Measurements from ENCODE around the gene XBP1.
"Not testable (repeated sequence)": the region's sequence is repeated elsewhere in the genome, so short reads cannot be mapped to it uniquely, and the experiment has no call there.

XBP1 gene

DNA sequence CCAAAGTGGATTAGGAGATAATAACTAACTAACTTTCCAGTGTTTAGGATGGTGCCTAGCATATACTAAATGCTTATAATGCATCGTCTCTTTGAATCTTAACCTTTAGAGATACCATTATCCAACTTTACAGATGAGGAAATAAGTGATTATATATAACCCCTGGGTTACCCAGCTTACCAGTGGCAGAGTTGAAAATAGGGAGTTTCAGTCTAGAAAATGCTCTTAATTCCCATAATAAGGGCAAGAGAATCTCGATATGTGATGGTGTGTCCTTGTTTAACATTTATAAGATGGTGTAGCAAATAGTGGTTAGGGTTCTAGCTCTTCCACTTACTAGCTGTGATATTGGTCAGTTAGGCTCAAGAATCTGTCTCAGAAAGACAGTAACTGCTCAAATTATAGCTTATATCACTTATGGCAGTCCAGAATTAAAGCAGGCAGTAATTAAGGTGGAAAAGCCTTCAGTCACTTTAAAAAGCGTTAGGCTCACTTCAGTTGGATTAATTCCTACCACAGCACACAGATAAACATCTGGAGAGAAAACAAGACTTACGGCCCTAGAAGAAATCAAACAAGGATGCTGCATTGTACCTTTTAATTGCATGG lies 6.3 kb downstream of the XBP1 start:
- in situ Hi-C loops (cut with MboI; ENCODE audit: low sequenced_read_pairs), result no loop called here

DNA sequence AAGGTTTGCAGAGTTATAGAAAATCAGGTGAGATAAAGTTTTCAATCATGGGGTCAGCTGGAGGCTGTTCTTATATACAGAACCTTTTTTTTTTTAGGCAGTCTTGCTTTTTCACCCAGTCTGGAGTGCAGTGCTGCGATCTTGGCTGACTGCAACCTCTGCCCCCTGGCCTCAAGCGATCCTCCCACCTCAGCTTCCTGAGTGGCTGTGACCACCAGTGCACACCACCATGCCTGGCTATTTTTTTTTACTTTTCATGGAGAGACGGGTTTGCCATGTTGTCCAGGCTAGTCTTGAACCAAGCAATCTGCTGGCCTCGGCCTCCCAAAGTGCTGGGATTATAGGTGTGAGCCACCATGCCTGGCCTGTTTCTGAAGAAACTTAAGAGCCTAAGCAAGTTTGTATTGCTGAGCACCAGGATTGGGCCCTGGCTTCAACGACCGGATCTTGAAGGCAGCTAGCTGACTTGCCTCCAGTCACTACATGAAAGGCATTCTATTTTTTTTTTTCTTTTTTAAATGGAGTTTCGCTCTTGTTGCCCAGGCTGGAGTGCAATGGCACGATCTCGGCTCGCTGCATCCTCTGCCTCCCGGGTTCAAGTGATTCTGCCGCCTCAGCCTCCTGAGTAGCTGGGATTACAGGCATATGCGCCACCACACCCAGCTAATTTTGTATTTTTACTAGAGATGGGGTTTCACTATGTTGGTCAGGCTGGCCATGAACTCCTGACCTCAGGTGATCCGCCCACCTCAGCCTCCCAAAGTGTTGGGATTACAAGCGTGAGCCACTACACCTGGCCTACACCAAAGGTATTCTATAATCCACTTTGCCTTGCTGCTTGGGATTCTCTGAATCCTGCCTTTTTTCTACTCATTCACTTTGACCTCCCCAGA lies 7.6 kb downstream of the XBP1 start:
- in situ Hi-C loops (cut with MboI; ENCODE audit: low sequenced_read_pairs), result no loop called here

DNA sequence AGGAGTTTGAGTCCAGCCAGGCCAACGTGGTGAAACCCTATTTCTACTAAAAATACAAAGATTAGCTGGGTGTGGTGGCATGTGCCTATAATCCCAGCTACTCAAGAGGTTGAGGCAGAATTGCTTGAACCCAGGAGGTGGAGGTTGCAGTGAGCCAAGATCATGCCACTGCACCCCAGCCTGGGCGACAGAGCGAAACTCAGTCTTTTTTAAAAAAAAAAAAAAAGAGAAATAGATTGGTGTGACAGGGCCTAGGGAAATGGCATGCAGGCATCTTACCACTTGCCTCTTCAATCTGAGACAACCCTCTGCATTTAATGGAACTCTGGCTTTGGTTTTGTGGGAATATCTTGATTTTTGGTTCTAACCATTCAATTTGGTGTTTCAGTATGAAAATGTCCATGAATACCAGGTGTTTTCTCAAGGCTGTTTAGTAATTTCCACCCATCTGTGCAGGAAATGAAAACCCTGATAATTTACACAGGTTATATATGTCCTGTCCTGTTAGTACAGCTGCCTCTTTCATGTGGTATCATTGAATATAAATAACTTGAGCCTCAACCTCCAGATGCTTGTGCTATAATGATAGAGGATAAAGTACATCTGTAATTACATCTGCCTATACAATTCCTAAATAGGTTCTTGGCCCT lies 8.4 kb downstream of the XBP1 start:
- in situ Hi-C loops (cut with MboI; ENCODE audit: low sequenced_read_pairs), result no loop called here

DNA sequence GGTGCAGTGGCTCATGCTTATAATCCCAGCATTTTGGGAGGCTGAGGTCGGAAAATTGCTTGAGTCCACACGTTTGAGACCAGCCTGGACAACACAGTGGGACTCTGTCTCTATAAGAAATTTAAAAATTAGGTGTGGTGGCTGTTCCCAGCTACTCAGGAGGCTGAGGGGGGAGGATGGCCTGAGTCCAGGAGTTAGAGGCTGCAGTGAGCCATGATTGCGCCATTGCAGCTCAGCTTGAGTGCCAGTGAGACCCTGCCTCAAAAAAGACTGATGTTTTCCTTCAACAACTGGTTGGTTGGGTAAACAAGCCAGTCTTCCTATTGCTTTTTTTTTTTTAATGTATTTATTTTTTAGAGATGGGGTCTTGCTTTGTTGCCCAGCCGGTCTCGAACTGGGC lies 9.2 kb downstream of the XBP1 start:
- in situ Hi-C loops (cut with MboI; ENCODE audit: low sequenced_read_pairs), result no loop called here

DNA sequence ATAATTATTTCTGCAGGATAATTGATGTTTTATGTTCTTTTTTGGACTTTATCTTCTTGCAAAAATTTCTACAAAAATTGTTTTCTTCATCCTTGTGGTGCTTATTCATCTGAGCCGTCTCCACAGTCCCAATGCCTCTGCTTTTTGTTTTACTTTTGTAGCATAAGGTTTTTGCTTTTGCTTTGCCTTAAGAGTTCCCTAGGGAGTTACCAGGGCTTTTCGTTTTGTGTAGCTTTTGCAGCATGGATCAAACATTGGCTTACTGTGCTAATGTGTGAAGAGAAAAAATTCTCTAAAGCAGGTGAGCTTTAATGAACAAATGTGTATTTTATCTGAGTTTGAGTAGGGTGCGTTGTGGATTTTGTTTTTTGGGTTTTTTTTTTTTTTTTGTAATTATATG lies 11.8 kb downstream of the XBP1 start:
- in situ Hi-C loops (cut with MboI; ENCODE audit: low sequenced_read_pairs), result no loop called here

DNA sequence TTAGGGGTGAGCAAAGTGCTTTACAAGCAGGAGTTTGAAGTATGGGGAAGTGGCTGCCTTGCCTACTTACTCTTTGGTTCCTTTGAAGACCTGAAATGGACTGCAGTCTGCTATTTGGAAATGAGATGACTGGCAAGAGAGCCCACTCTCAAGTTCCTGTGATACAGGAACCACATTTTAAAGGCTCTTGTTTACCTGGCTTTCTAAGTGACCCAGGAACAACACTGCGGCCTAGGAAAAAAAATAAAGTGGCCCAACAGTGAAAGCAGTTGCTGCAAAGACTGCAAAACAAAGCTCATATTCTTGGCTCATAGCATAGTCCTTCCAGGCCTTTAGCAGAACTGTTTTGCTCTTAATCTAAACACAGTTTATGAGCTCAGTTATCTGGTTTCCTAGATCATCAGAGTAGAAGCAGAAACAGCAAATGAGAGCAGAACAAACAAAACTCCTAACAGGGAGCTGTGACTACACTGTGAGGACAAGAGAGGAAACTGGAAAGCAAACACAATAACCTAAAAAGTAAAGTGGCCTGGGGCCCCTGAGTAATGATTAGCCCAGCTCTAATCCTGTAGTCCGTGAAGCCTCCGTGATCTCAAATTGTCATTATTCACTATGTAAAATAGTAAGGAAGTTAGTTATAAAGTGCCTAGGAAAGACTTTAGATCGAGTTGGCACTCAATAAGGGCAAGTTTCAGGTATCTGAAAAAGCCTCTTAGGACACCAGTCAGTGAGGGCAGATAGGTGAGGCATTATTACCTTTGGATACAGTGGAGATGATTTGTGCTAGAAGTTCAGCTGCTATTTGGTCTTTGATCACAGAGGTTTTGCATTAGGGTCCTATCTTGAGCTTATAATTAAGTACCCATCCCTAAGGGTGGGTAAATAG lies 16.3 kb downstream of the XBP1 start:
- in situ Hi-C loops (cut with MboI; ENCODE audit: low sequenced_read_pairs), result no loop called here

DNA sequence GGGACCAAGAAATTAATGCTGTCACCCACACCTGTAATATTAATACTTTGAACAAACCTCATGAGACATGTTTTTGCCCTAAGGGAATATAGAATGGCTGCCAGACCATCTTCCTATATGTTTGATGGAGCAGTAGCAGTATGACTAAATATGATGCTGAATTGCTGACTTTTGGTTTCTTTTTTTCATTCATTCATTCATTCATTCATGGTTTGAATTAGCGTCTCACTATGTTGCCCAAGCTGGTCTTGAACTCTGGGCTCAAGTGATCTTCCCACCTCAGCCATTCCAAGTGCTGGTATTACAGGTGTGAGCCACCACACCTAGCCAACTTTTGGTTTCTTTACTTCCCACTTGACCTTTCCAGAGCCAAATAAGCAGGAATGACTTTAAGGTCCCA lies 20.1 kb downstream of the XBP1 start:
- in situ Hi-C loops (cut with MboI; ENCODE audit: low sequenced_read_pairs), result no loop called here

DNA sequence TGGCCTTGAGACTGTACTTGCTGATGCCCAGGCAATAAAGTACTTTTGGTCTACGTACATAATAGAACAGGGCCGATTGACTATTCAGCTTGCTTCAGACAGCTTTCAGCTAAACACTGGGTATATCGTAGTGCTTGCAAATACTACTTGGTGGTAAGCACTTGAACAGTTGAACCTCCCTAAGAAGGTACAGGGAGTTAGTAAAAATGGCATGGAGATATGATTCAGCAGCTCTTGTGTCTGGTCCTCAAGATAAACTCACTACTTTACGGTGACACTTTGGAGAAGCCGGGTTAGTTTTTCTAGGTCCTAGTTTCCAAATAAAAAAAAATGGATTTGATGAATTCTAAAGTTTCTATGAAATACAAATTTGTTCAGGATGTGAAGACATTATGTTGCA lies 20.5 kb downstream of the XBP1 start:
- in situ Hi-C loops (cut with MboI; ENCODE audit: low sequenced_read_pairs), result no loop called here

DNA sequence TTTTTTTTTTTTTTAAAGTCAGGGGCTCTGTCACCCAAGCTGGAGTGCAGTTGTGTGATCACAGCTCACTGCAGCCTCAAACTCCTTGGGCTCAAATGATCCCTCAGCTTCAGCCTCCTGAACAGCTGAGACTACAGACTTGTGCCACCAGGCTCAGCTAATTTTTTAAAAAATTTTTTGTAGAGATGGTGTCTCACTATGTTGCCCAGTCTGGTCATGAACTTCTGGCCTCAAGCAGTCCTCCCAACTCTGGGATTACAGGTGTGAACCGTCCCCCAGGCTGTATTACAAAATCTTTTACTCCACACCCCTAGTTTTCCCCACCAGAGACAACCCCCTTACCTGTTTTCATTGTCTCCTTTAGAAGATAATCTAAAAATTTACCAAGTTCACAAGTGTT lies 26.0 kb downstream of the XBP1 start:
- in situ Hi-C loops (cut with MboI; ENCODE audit: low sequenced_read_pairs), result no loop called here

DNA sequence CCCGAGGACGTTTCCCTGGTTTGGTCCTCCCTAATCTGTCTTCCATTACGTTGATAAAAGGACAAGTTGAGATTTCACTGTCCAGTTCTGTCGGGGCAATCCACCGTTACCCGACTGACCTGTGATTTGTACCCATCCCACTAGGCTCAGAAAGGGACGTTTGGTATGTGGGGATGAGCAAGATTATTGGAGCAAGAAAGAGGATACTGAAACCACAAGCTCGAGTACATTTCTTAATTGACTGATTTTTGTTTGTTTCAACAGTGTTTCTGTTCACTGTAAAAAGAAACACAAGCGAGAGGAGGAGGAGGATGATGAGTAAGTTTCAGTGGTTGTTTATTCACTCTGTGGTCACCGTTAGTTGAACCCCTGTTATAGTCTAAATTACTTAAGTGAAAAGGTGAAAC lies 26.9 kb downstream of the XBP1 start:
- in situ Hi-C loops (cut with MboI; ENCODE audit: low sequenced_read_pairs), result no loop called here

DNA sequence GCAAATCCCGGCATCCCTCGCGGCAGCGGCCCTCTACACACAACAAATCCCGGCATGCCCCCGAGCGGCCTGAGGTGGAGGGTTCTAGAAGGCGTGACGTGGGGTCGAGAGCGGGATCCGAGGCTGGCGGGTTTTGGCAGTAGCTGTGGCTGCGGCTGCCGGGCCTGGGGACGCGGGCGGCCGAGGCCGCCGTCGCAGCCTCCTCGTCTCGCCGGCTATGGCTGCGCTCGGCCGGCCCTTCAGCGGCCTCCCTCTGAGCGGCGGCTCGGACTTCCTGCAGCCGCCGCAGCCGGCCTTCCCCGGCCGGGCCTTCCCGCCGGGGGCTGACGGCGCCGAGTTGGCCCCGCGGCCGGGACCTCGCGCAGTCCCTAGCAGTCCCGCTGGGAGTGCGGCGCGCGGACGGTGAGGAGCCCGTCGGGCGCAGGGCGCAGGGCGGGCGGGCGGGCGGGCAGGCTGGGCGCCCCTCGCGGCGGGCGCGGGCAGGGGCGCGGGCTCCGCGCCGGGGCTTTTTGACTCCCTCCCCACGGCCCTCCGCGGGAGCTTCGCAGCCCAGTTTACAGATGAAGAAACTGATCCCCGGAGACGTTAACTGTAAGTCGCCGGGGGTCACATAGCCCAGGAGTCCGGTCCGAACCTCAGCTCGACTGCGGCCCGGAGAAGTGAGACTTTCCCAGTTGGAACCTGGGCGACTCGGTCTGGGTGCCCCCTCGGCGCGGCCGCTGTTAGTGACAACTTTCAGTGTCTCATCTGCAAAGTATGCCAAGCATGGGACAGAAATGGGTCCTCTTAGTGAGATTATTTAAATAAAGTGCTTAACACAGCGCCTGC lies 27.5 kb downstream of the XBP1 start, which contains the start of gene CCDC117:
Gene CCDC117, plus strand, starts transcription at position 63 of the 828 bp plus-strand sequence. Its CDS starts 155 bp downstream, at position 218.
- in situ Hi-C loops (cut with MboI; ENCODE audit: low sequenced_read_pairs), result no loop called here

DNA sequence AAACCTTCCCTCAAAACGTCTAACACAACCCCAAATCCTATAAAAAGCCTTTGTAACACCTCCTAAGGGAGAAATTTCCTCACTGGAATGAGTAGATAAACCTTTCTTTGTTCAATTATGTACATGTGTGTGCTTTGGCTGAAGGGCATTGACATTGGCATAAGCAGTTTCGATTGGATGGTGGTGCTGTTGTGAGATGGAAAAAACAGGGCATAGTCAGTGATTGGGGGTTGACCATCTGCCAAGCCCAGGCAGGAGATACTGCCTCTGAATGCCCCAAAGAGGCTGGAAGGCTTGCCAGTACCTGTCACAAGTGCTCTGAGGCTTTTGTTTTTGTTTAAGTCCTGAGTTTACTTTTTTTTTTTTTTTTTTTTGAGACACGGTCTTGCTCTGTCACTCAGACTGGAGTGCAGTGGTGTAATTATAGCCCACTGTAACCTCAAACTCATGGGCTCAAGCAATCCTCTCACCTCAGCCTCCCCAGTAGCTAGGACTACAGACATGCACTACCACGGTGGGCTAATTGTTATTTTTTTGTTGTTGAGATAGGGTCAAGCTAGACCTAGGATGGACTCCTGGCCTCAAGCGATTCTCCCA lies 29.1 kb downstream of the XBP1 start:
- in situ Hi-C loops (cut with MboI; ENCODE audit: low sequenced_read_pairs), result no loop called here

DNA sequence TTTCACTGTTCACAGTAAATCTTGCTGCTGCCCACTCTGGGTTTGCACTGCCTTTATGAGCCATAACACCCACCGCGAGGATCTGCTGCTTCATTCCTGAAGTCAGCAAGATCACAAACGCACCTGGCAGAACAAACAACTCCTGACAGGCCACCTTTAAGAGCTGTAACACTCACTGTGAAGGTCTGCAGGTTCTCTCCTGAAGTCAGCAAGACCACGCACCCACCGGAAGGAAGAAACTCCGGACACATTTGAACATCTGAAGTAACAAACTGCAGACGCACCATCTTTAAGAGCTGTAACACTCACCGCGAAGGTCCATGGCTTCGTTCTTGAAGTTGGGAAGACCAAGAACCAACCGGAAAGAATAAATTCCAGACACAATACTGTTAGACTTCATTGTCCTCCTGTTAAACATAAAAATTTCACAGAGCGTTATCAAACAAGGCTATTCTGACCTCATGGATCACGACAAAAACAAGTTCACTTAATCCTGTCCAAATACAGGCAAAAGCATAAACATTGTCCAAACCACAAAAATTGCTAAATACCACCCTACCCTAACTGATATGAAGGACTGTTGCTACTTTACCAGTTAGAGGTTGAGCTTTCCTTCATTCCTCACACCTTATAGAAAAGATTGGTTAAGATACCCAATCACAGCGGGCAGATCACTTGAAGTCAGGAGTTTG lies 30.8 kb downstream of the XBP1 start:
- in situ Hi-C loops (cut with MboI; ENCODE audit: low sequenced_read_pairs), result no loop called here

DNA sequence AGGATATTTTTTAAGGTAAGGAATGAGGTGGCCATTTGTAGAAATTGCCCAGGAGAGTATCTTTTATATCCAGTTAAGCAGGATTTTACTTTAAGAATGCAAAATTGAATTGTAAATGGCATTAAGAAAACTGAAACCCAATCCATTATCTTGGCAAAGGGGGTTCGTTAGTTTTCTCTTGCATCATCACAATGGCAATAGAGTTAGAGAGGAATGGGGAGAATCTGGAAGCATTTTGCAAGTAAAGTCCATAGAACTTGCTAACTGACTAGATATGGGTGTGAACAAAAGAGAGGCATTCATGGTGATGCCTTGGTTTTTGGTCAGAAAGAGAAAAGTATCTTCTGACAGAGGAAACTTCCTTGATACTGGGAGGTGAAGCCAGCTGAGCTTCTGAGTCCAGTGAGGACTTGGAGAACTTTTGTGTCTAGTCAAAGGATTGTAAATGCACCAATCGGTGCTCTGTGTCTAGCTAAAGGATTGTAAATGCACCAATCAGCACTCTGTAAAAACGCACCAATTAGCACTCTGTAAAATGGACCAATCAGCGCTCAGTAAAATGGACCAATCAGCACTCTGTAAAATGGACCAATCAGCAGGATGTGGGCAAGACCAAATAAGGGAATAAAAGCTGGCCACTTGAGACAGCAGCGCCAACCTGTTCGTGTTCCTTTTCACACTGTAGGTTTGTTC lies 31.5 kb downstream of the XBP1 start:
- in situ Hi-C loops (cut with MboI; ENCODE audit: low sequenced_read_pairs), result no loop called here

DNA sequence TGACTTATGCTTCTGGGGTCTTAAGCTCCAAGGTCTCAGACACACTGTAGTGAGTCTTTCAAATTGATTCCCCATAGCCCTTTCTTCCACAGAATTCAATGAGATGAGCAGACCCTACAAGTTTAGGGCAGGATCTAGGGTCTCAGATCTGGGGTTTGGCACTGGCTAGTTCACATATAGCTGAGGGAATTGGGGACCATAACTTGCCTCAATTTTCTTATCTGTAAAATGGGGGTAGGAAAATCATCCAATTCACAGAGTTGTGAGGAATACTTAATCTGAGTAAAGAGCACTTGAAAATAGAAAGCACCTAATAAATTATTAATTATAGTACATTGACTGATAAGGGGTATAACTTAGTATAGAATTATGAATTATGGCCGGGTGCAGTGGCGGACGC lies 33.7 kb downstream of the XBP1 start:
- in situ Hi-C loops (cut with MboI; ENCODE audit: low sequenced_read_pairs), result no loop called here

DNA sequence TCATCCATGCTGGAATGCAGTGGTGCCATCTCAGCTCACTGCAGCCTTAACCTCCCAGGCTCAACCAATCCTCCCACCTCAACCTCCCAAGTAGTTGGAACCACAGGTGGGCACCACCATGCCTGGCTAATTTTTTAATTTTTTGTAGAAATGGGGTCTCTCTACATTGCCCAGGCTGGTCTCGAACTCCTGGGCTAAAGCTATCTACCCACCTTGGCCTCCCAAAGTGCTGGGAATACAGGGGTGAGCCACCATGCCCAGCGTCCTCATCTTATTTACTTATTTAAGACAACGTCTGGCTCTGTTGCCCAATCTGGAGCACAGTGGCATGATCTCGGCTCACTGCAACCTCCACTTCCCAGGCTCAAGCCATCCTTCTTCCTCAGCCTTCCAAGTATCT lies 38.4 kb downstream of the XBP1 start:
- in situ Hi-C loops (cut with MboI; ENCODE audit: low sequenced_read_pairs), result not testable (repeated sequence)

DNA sequence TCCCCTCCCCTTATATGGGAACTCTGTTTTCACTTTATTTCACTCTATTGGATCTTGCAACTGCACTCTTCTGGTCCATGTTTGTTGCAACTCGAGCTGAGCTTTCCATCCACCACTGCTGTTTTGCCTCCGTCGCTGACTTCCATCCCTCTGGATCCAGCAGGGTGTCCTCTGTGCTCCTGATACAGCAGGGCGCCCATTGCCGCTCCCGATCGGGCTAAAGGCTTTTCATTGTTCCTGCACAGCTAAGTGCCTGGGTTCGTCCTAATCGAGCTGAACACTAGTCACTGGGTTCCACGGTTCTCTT lies 39.0 kb downstream of the XBP1 start:
- in situ Hi-C loops (cut with MboI; ENCODE audit: low sequenced_read_pairs), result no loop called here

DNA sequence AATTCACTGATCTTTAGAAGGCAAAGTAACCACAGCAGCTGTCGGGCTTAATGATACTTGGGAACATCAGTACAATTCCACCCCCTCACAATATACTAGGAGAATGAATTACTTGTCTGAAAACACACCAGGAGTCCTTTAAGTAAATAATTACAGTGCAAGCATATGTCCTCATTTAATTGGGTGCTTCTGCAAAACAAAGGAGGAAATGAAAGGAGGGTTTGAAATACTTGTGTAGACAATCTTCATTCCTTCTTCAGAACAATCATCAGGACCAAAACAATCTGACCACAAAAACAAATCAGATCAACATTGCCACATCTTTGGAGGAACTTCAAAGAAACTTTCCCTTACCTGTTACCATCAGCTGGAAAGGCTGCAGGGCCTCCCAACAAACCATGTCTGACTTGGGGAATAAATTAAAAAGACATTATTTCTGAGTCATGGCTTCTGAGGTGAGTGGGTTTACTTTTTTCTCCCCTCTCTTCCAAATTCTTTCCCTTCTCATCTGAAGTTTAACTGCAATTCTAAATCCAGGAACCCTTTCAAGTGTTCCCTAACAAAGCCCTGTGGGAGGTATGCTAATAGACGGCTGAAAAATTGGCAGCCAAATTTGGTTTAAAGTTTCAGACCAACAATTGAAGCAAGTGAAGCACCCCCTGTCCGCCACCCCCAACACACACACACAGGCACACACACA lies 40.4 kb downstream of the XBP1 start:
- in situ Hi-C loops (cut with MboI; ENCODE audit: low sequenced_read_pairs), result no loop called here
